HUES64 (cell line): ENCODE measurements around the gene SAMD9. TPM values are rescaled to one million over a fixed set of nuclear protein-coding genes. Genes with fewer than 3 reads are reported as not detected.

ENCODE experiments used
- H3K27ac ChIP-seq: 2 replicates; pipeline ENCODE4 v1.7.0; 2013; ENCODE audit warnings: low read depth, low read length, inconsistent platforms
- H3K27me3 ChIP-seq: 2 replicates; pipeline ENCODE4 v1.6.1; 2013; ENCODE audit warnings: mild to moderate bottlenecking, low read length; ENCODE audit not compliant: insufficient read depth
- H3K36me3 ChIP-seq: 2 replicates; pipeline ENCODE4 v1.6.1; 2013; ENCODE audit warnings: mild to moderate bottlenecking, low read length; ENCODE audit not compliant: insufficient read depth
- H3K4me1 ChIP-seq: 2 replicates; pipeline ENCODE4 v1.6.1; 2013; ENCODE audit warnings: mild to moderate bottlenecking, low read length, moderate library complexity; ENCODE audit not compliant: insufficient read depth
- H3K4me3 ChIP-seq: 2 replicates; pipeline ENCODE4 v1.5.1; 2013; ENCODE audit warnings: mild to moderate bottlenecking, low read length, moderate library complexity
- H3K9ac ChIP-seq: 2 replicates; pipeline ENCODE4 v1.6.1; 2013; ENCODE audit warnings: mild to moderate bottlenecking, low read depth, low read length
- H3K9me3 ChIP-seq: 2 replicates; pipeline ENCODE4 v1.6.1; 2013; ENCODE audit warnings: low read depth, low read length; ENCODE audit not compliant: insufficient read depth
- WGBS: fragments of 150-250, 120-280 bp; methylation state at CpG from one replicate; pipeline ENCODE4 v1.1.7; 2013; ENCODE audit warnings: missing lambda C conversion rate; 5-methylcytosine and 5-hydroxymethylcytosine counted together
- polyA plus RNA-seq, 2 experiments: library from polyadenylated mRNA; stranded (reverse); fragments of 50-300 nt; gene quantifications; one replicate each; pipeline ENCODE4 v1.2.3, GENCODE V29; 2013

The SAMD9 gene
- polyA plus RNA-seq (2013, experiment 1 of 2): 0.05 TPM
- 0.06 TPM for polyA plus RNA-seq (2013, experiment 2 of 2)

DNA sequence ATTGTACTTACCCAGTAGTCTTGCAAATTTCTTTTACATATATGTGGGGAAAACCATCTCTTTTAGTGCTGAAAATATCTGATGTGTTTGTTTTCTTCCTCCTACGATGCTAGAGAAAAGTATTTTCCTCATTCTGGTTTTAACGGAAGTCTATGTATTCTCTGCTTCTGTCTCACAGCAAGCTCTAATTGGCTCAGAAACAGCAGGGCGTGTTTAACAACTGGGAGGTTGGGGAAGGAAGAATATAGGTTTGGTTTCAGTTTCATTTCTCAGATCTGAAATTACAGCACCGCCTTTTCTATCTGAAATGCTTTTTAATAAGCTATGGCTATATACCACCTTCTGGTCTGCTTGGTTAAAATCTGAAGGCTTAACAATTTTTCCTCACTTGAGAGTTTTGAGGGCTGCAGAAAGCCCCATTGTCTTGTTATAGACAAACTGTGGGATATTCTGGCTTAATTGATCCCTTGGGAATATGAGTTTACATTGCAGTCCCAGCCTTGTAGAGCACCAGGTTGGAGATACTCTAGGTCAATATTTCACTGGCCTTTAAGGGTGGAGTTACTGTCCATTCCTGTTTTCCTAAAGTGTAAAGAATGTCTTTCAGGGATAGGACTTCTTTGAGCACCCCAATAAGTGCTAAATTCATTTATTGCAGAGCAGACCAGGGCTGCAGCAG is at the start of gene SAMD9:
SAMD9 (minus strand) TSS at position 128 of the 679 bp plus-strand sequence. CDS start 11,882 bp downstream, outside the sequence.
- no peaks in the 10 kb centered on the region for H3K9me3 ChIP-seq
- H3K9ac ChIP-seq: no peak within 1 kb of the TSS
- no peaks in the 10 kb centered on the region for H3K27me3 ChIP-seq
- no peak within 1 kb of the TSS for H3K27ac ChIP-seq
- no peaks in the 10 kb centered on the region for H3K36me3 ChIP-seq
- H3K4me3 ChIP-seq: no peak within 1 kb of the TSS
- WGBS: 87% methylated on average over 4 of the region's 4 CpGs
- no peaks in the 10 kb centered on the region for H3K4me1 ChIP-seq

DNA sequence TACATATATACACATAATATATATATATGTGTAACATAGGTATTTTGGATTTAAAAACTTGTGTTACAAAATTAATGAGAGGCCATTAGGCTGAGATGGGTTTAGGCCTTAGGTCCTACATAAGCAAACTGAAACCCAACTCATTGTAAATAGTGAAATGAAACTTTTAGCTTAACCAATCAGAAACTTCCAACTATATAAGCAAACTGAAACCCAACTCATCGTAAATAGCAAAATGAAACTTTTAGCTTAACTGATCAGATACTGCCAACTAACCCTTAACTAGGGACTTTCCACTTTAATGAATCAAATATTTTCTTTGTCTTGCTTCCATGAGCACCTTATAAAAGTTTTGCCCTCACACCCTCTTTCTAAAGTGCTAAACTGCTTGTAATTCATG is 47.7 kb upstream of the SAMD9 start:
- Histone ChIP-seq H3K4me3 (no peak overlapping the region), H3K27ac (no peak overlapping the region), H3K9ac (no peak overlapping the region), H3K27me3 (no peaks in the 10 kb centered on the region), H3K9me3 (peaks cover 10% of the 10 kb centered on the region), H3K36me3 (no peaks in the 10 kb centered on the region), H3K4me1 (no peaks in the 10 kb centered on the region)
- WGBS: 96% methylated on average over 1 of the region's 1 CpG

DNA sequence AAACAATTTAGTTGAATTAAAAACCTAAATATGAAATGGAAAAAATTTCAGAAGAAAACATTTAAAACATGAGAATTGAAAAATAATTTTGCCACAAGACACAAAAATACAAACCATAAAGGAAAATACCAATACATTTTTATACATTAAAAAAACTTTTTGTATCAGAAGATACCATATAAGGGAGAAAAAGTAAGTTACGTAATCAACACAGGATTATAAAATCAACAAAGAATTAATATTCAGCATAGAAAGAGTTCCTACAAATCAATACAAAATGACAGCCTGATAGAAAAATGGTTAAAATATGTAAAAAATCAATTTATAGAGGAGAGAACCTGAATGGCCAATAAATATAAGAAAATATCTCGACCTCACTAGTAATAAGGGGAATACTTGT is 47.0 kb upstream of the SAMD9 start:
- no peak overlapping the region for H3K9ac ChIP-seq
- no peaks in the 10 kb centered on the region for H3K36me3 ChIP-seq
- H3K4me3 ChIP-seq: no peak overlapping the region
- WGBS: no CpG with 5 or more reads among the region's 2 CpGs
- H3K27me3 ChIP-seq: no peaks in the 10 kb centered on the region
- peaks cover 10% of the 10 kb centered on the region for H3K9me3 ChIP-seq
- no peaks in the 10 kb centered on the region for H3K4me1 ChIP-seq
- no peak overlapping the region for H3K27ac ChIP-seq

DNA sequence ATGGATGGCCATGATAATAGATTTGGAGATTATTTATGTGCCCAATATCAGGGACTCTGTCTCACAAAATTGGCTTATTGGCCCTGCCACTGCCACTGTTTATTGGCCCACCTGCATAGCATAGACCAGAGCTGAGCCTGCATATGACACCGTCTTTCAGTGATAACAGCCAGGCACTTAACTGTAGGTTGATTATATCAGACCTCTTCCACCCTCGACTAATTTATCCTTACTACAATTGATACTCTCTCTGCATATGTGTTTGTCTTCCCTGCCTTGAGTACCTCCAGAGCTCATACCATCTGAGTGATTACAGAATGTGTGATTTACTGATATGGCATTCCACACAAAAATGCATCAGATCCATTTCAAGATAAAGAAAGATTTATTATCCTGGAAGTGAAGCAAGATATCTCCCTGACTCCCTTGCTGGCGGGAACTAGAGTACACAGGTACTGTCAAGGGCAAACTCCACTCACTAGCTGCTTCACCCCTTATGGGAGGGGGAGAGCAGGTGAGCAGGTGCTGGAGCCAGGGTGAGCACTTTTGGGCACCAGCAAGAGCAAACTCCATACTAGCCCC is 43.5 kb upstream of the SAMD9 start:
- H3K36me3 ChIP-seq: no peaks in the 10 kb centered on the region
- H3K4me1 ChIP-seq: no peaks in the 10 kb centered on the region
- no peaks in the 10 kb centered on the region for H3K27me3 ChIP-seq
- 81% methylated on average over 3 of the region's 3 CpGs for WGBS
- no peak overlapping the region for H3K4me3 ChIP-seq
- peaks cover 10% of the 10 kb centered on the region for H3K9me3 ChIP-seq
- no peak overlapping the region for H3K27ac ChIP-seq
- H3K9ac ChIP-seq: no peak overlapping the region

DNA sequence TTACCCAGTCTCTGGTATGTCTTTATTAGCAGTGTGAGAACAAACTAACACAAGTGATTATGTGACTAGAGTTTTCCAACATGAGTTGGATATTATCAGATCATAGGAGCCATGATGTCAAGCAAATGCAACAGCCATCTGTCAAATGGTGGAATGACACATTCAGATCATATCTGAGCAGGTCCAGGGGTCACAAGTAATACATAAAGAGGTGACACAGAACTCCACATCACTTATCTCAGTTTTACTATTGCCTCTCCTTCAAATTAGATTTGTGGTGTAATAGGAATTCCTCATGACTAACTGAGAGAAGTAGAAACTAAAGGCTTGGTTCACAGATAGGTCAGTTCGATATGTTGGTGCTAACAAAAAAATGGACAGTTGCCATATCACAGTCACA is 42.6 kb upstream of the SAMD9 start:
- Histone ChIP-seq H3K9ac (no peak overlapping the region), H3K9me3 (peaks cover 10% of the 10 kb centered on the region), H3K27me3 (no peaks in the 10 kb centered on the region), H3K36me3 (no peaks in the 10 kb centered on the region), H3K27ac (no peak overlapping the region), H3K4me3 (no peak overlapping the region), H3K4me1 (no peaks in the 10 kb centered on the region)
- 100% methylated on average over 1 of the region's 1 CpG for WGBS

DNA sequence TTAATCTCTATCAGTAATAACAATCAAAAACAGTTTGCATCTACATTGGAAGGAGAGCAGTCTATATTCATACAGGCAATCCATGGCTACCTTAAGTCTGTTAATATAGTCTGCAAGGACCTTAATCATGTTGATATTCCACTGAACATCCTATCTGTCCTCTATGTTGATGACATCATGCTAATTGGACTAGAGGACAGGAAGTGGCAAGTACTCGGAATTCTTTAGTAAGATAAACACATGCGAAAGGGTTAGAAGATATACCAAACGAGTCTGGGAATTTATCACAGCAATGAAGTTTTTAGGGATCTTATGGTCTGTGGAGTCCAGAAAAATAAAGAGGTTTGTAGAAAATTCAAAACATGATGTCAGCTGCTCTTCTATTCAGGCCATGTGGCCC is 41.7 kb upstream of the SAMD9 start:
- WGBS: 94% methylated on average over 3 of the region's 3 CpGs
- H3K27me3 ChIP-seq: no peaks in the 10 kb centered on the region
- no peak overlapping the region for H3K9ac ChIP-seq
- no peaks in the 10 kb centered on the region for H3K36me3 ChIP-seq
- H3K9me3 ChIP-seq: peaks cover 10% of the 10 kb centered on the region
- H3K4me3 ChIP-seq: no peak overlapping the region
- no peaks in the 10 kb centered on the region for H3K4me1 ChIP-seq
- no peak overlapping the region for H3K27ac ChIP-seq

DNA sequence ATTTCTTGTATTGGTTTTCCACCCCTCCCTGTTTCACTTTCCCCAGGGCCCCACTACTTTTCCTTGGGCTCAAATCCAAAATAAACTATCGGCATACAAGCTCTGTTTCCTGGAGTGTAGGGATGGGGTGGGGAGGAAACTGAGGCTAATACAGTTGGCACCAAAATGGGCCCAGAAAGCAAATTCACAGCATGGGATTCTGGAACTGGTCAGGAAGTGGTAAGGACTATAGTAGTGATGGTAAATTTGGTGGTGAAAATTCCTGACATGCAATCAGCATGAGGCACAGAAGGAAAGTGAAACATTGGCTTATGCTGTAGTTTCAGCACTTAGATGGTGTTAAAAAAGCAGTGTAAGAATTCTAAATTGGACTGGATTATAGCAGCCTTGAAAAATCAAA is 39.1 kb upstream of the SAMD9 start:
- Histone ChIP-seq H3K9me3 (0 out of 2 replicates have a peak, but pooled peaks cover 3% of the 10 kb centered on the region), H3K36me3 (no peaks in the 10 kb centered on the region), H3K27me3 (no peaks in the 10 kb centered on the region), H3K4me3 (no peak overlapping the region), H3K4me1 (no peaks in the 10 kb centered on the region), H3K27ac (no peak overlapping the region), H3K9ac (no peak overlapping the region)
- WGBS: 88% methylated on average over 1 of the region's 1 CpG

DNA sequence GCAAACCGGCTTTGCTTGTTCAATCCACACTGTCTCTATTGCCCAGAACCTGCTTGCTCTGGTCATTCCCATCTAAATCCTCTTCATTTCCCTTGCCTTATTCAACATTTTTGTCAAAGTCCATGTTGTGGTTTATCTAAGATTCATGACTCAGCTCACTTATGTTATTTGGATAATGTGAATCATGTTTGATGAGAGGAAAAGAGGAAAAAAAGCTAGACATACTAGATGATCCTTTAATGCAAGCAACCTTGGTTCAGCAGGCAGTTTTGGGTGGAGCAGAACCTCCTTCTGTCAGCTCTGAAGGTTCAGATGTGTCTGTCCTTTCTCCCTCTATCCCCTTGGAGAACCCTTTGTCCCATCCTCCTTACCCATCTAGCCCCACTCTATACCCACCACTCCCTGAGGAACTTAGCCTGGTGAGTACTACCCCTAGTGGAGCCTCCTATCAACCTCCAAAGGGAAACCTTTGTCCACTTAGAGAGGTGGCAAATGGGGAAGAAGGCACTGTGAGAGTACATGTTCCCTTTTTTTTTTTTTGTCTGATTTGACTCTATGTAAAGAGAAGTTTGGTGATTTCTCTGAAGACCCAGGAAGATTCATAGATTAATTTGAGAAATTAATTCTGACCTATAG is 32.5 kb upstream of the SAMD9 start:
- Histone ChIP-seq H3K9ac (no peak overlapping the region), H3K27ac (no peak overlapping the region), H3K9me3 (no peaks in the 10 kb centered on the region), H3K36me3 (no peaks in the 10 kb centered on the region), H3K4me3 (no peak overlapping the region), H3K4me1 (peaks cover 14% of the 10 kb centered on the region; the same call in 1 of the 2 replicates), H3K27me3 (no peaks in the 10 kb centered on the region)
- WGBS: 87% methylated on average over 1 of the region's 1 CpG

DNA sequence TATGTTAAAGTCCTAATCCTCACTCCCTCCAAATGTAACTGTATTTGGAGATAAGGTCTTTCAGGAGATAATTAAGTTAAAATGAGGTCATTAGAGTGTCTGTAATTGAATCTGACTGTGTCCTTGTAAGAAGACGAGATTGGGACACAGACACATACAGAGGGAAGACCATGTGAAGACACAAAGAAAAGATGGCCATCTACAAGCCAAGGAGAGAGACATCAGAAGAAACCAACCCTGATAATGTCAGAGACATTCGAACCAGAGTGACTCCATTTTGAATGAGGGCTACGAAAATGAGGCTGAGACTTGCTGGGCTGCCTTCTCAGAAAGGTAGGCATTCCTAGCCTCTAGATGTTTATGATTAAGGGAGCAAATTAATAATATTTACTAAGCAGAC is 30.9 kb upstream of the SAMD9 start:
- H3K9ac ChIP-seq: no peak overlapping the region
- no peak overlapping the region for H3K4me3 ChIP-seq
- WGBS: 89% methylated on average over 3 of the region's 3 CpGs
- H3K9me3 ChIP-seq: no peaks in the 10 kb centered on the region
- H3K27me3 ChIP-seq: no peaks in the 10 kb centered on the region
- no peaks in the 10 kb centered on the region for H3K36me3 ChIP-seq
- H3K27ac ChIP-seq: no peak overlapping the region
- peaks cover 14% of the 10 kb centered on the region; the same call in 1 of the 2 replicates for H3K4me1 ChIP-seq

DNA sequence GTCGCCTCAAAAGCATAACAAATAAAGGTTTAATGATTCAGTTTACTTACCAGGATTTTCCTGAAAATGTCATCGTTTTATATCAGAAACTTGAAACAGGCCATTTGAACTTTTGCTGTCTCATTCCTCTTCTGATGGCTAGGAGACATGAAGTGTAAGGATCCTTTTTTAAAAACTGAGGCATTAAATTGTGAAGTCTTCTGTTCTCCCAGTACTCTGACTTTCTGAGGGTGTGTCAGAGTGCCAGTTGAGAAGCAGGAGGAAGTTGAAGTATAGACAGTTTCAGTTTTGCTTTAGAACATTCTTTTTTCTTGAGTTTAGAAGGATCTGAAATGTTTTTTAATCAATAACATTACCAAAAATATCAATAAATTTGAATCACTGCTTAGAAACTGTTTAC is 30.4 kb upstream of the SAMD9 start, which contains the start of gene SAMD9L:
SAMD9L (minus strand) TSS at position 242 of the 400 bp plus-strand sequence. CDS start 12,414 bp downstream, outside the sequence.
- H3K9ac ChIP-seq: no peak within 1 kb of the TSS
- WGBS: 96% methylated on average over 2 of the region's 2 CpGs
- H3K4me3 ChIP-seq: no peak within 1 kb of the TSS
- H3K36me3 ChIP-seq: no peaks in the 10 kb centered on the region
- H3K4me1 ChIP-seq: peaks cover 14% of the 10 kb centered on the region; the same call in 1 of the 2 replicates
- H3K27me3 ChIP-seq: no peaks in the 10 kb centered on the region
- H3K9me3 ChIP-seq: no peaks in the 10 kb centered on the region
- H3K27ac ChIP-seq: no peak within 1 kb of the TSS

DNA sequence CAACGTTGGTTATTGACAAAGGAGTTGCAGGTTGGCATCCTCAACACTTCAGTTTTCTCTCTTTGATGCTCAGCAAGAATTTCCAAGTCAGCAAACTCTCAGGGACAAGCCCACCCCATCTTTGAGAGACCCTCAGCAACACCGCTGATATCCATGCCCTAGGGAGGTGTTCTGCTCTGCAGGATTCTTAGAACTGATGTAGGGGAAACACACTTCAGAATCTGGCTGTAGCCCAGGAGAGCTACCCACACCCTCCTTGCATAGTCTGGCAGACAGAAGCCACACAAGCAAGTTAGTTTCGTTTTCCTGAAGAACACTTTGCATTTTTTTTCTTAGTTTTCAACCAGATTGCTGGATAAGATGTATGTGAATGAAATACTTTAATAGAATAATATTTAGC is 29.6 kb upstream of the SAMD9 start:
- no peaks in the 10 kb centered on the region for H3K36me3 ChIP-seq
- H3K27ac ChIP-seq: no peak overlapping the region
- peaks cover 14% of the 10 kb centered on the region; the same call in 1 of the 2 replicates for H3K4me1 ChIP-seq
- no peaks in the 10 kb centered on the region for H3K9me3 ChIP-seq
- no peaks in the 10 kb centered on the region for H3K27me3 ChIP-seq
- 89% methylated on average over 3 of the region's 3 CpGs for WGBS
- no peak overlapping the region for H3K4me3 ChIP-seq
- no peak overlapping the region for H3K9ac ChIP-seq
